HCT116 (cell line): ENCODE results near the gene ATXN2.

ENCODE experiments used
- EGR1 ChIP-seq: IDR thresholded peaks from 2 replicates; pipeline ENCODE4 v1.6.1; 2012; ENCODE audit warnings: low read depth
- EZH2 ChIP-seq: fragments of 200-600 bp; sonication (generic); IDR thresholded peaks from 2 replicates; pipeline ENCODE4 v1.6.1; 2017; ENCODE audit warnings: antibody characterized with exemption, mixed run types
- FOSL1 ChIP-seq: IDR thresholded peaks from 2 replicates; pipeline ENCODE4 v1.6.1; 2012; ENCODE audit warnings: low read depth
- JUND ChIP-seq: IDR thresholded peaks from 2 replicates; pipeline ENCODE4 v1.6.1; 2012
- POLR2A ChIP-seq: IDR thresholded peaks from 2 replicates; pipeline ENCODE4 v1.7.0; 2011; ENCODE audit warnings: borderline replicate concordance; ENCODE audit not compliant: insufficient read depth, insufficient read length; ENCODE audit errors: extremely low read depth
- POLR2AphosphoS5 ChIP-seq: IDR thresholded peaks from 2 replicates; pipeline ENCODE4 v1.6.1; 2011; ENCODE audit warnings: mild to moderate bottlenecking, low read depth, low read length, moderate library complexity
- RAD21 ChIP-seq: IDR thresholded peaks from 2 replicates; pipeline ENCODE4 v1.6.1; 2012; ENCODE audit warnings: low read depth, mild to moderate bottlenecking
- SIN3A ChIP-seq: IDR thresholded peaks from 2 replicates; pipeline ENCODE4 v1.6.1; 2012; ENCODE audit warnings: low read depth
- SP1 ChIP-seq: IDR thresholded peaks from 2 replicates; pipeline ENCODE4 v1.6.1; 2012; ENCODE audit warnings: low read depth
- YY1 ChIP-seq: IDR thresholded peaks from 2 replicates; pipeline ENCODE4 v1.6.1; 2011; ENCODE audit warnings: low read length, low read depth, moderate library complexity, mild to moderate bottlenecking; ENCODE audit not compliant: insufficient replicate concordance; ENCODE audit errors: extremely low read depth
- TF ChIP-seq, protein P1 (sequence below), 3 experiments: fragments of 200-600 bp in 1 of 3; sonication (generic) in 1 of 3; IDR thresholded peaks in 2 of 3; conservative IDR thresholded peaks in 1 of 3; 2 replicates each; pipeline ENCODE4 v1.5.1; 2012 to 2017; ENCODE audit warnings: low read depth in 2 of 3, low read length in 2 of 3, antibody characterized with exemption in 1 of 3, borderline replicate concordance in 1 of 3, control low read depth in 1 of 3, mild to moderate bottlenecking in 1 of 3, mixed read lengths in 1 of 3, mixed run types in 1 of 3, moderate library complexity in 1 of 3; ENCODE audit not compliant: insufficient read depth in 1 of 3
- TF ChIP-seq, protein P2 (sequence below): IDR thresholded peaks from 2 replicates; pipeline ENCODE4 v1.6.1; 2012
- TF ChIP-seq, protein P3 (sequence below): IDR thresholded peaks from 2 replicates; pipeline ENCODE4 v1.6.1; 2012

DNA sequence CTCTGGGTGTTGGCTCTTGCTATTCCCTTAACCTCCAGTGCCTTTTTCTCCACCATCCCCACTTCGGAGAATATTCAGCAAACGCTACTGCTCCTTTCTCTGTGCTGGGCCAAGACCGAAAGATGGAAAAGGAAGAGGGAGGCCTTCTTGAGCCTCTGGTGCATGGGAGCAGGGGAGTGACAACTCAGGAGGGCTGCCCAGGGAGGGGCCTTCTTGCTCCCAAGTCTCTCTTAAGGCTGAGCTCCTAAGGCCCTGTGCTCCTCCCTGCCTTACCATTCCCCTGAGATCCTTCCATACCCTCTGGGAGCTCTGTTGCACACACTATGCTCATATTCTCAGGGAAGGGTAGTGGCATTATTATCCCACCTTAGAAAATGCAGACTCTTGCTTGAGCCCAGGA, 158.5 kb downstream of the ATXN2 start:
- TF ChIP-seq, protein P1, sequence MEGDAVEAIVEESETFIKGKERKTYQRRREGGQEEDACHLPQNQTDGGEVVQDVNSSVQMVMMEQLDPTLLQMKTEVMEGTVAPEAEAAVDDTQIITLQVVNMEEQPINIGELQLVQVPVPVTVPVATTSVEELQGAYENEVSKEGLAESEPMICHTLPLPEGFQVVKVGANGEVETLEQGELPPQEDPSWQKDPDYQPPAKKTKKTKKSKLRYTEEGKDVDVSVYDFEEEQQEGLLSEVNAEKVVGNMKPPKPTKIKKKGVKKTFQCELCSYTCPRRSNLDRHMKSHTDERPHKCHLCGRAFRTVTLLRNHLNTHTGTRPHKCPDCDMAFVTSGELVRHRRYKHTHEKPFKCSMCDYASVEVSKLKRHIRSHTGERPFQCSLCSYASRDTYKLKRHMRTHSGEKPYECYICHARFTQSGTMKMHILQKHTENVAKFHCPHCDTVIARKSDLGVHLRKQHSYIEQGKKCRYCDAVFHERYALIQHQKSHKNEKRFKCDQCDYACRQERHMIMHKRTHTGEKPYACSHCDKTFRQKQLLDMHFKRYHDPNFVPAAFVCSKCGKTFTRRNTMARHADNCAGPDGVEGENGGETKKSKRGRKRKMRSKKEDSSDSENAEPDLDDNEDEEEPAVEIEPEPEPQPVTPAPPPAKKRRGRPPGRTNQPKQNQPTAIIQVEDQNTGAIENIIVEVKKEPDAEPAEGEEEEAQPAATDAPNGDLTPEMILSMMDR (IDR thresholded peaks at IDR 0.05 in 2 of 3, conservative IDR thresholded peaks at IDR 0.05 in 1 of 3; ENCODE audit: borderline replicate concordance in 1 of 3, insufficient read depth in 1 of 3, low read depth in 2 of 3, low read length in 2 of 3) = no peak
- no peak for TF ChIP-seq JUND
- TF ChIP-seq, protein P2, sequence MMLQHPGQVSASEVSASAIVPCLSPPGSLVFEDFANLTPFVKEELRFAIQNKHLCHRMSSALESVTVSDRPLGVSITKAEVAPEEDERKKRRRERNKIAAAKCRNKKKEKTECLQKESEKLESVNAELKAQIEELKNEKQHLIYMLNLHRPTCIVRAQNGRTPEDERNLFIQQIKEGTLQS = no peak
- TF ChIP-seq, protein P3, sequence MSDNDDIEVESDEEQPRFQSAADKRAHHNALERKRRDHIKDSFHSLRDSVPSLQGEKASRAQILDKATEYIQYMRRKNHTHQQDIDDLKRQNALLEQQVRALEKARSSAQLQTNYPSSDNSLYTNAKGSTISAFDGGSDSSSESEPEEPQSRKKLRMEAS = no peak
- no peak for TF ChIP-seq YY1
- TF ChIP-seq POLR2A = no peak
- TF ChIP-seq POLR2AphosphoS5 = no peak; the same call in 1 of the 2 replicates
- TF ChIP-seq SP1 = no peak
- TF ChIP-seq FOSL1 = no peak
- TF ChIP-seq EZH2 = no peak
- no peak for TF ChIP-seq RAD21
- TF ChIP-seq EGR1 = no peak
- no peak for TF ChIP-seq SIN3A
